Jurkat, Clone E6-1 (cell line): ENCODE data around the gene ATP11B.

Source experiments
- DNase-seq: peaks from one replicate; pipeline ENCODE4 v3.0.0-alpha.2; 2011; ENCODE audit warnings: low read depth, low spot score
- H3K4me3 ChIP-seq: 2 replicates; pipeline ENCODE4 v1.5.1; 2011; ENCODE audit warnings: mild to moderate bottlenecking, low read length, control low read depth, moderate library complexity

ATP11B gene

DNA sequence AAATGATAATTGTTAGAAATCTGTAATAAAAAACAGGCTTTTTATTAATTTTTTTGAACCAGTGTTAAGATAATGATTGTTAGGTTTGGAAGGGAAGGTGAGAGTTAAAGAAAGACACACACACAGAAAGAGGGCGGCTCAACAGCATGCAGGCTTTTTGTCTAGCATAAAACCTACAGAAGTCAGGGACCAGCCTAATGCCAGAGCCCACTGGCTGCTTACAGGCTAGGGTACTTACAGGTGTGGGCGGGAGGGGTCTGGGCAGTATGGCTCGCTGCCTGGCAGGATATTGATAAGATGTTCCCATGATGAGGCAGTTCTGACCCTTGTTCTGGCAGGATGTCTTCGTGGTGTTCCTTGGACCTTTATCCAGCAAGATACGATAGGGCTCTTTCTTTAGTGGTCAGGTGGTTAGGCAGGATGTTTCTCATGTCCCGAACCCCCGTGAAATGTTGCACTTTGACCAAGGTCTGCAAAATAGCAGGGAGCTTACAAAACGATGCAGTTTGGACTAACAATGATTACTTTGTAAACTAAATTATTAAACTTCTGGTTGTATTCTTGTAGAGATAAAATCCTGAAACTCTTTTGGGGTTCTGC lies 102.3 kb downstream of the ATP11B start:
- H3K4me3 ChIP-seq, result no peak overlapping the region
- DNase-seq, result no peak

DNA sequence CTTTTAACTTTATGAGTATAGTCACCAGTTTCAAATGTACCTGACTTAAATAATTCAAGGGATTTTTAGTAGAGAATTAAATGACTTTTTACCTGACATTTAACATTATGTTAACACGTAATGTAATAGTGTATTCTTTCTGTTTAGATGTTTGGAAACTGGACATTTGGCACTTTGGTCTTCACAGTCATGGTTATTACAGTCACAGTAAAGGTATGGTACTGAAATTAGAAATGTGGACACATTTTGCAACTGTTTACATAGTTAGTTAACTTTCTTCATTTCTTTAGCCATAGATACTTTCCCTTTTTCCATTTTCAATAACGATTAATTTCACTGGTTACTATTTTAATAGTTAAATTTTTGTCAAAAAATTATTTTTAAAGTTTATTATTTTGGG lies 103.2 kb downstream of the ATP11B start:
- DNase-seq, result no peak
- no peak overlapping the region for H3K4me3 ChIP-seq

DNA sequence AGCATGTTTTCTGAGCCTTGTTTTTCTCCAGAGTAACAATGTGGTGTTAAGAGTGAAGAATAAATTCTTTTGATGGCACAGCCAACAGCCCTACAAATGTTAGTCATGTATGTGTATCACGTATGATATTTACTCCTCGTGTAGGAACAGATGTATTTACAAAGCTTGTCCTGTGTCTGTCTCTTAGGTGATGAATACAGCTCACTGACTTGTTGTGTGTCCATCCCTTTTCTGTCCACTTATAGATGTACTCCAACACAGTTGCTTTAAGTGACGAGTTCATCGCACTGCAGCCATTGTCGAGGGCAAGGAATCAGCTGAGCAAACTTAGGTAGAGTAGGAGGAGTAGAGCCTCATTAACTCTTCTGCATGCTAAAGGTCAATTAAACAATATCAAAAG lies 108.9 kb downstream of the ATP11B start:
- no peak overlapping the region for H3K4me3 ChIP-seq
- DNase-seq, result no peak

DNA sequence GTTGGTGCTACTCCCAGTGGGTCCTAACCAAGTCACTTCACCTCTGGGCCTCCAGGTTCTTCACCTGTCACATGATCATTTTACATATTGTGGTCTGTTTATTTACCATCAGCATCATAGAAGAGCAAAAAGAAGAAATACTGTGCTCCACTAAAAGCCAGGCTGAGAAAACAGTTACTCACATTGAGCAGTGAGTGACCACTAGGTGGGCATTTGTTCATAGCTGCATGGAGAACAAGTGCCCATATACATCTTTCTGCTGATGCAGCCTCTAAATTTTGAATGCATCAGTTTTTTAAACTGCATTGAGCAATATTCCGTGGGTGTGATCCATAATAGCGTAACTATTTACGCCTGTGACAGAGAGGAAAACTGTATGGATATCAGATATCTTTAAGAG lies 110.9 kb downstream of the ATP11B start:
- H3K4me3 ChIP-seq, result no peak overlapping the region
- DNase-seq, result no peak

DNA sequence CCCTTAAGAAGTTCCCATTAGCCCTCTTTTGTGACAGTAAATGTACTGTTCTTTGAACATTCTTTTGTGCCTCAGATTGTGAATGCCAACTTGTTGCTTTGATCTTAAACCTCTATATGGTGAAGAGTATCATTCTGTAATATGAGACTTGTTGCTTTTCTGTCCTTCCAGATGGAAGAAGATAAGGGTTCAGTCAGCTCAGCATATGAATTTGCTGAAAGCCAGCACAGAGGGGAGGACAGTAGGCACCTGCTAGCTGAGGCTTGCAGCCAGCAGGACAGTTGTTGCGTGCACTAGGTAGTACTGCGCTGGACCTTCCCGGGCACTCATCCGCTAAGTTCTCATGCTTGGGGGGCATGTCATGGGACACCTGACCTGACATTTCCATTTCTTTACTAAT lies 112.3 kb downstream of the ATP11B start:
- no peak for DNase-seq
- no peak overlapping the region for H3K4me3 ChIP-seq

DNA sequence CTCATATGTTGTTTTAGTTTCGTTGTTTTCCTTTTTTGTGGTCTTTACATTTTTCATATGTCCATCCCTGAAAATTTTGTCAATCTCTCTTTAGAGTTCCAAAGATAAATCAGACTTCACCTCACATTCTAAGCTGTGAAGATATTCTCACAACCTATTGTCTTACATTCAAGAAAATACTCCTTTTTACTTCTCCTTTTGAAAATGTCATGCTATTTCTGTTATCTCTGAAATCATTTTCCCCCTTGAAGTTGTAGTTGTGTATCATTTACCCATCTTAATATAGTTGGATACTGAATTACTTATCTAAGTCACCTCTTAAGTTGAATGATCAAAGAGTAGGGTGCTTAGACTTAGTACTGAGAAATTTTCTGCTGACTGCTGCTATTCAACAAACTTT lies 112.7 kb downstream of the ATP11B start:
- no peak for DNase-seq
- H3K4me3 ChIP-seq, result no peak overlapping the region

DNA sequence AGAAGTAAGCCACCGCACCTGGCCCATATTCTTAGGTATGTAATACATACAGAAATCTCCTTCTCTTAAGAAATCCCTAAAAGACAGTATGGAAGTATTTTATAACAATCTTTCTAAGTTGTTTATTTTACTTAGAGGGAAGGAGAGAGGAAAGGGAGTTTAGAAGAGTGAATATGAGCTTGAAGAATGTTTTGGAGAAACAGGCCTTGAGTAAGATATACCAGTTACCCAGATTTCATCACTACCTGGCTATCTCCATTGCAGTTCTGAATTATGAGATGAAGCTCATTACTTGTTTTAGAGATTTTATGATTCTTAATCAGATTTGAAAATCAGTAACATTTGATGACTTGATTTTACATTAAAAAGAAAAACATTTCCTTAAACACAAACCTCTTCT lies 115.2 kb downstream of the ATP11B start:
- no peak for DNase-seq
- H3K4me3 ChIP-seq, result no peak overlapping the region

DNA sequence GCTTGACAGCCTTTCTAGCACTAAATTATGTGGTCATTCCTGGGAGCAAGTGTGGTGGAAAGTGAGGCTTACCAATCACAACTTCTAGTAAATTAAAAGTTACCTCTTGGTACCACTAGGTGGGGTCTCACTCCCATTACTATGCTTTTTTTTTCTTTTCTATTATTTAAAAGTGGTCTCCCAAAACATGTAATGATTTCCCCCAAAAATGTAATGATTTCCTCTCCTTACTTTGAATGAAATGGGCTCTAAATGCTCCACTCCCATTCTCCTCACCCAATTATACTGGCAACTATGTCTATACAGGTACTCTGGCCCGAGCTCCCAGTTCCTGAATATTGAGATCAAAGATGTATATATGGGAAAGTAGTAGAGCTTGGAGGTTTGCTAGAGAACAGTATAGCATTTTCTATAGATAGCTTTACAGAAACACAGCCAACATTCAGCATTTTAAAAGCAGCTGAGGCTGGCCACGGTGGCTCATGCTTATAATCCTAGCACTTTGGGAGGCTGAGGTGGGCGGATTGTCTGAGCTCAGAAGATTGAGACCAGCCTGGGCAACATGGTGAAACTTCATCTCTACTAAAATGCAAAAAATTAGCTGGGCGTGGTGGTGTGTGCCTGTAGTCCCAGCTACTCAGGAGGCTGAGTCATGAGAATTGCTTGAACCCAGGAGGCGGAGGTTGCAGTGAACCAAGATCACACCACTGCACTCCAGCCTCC lies 116.2 kb downstream of the ATP11B start:
- no peak overlapping the region for H3K4me3 ChIP-seq
- DNase-seq, result peak; percentile 32

DNA sequence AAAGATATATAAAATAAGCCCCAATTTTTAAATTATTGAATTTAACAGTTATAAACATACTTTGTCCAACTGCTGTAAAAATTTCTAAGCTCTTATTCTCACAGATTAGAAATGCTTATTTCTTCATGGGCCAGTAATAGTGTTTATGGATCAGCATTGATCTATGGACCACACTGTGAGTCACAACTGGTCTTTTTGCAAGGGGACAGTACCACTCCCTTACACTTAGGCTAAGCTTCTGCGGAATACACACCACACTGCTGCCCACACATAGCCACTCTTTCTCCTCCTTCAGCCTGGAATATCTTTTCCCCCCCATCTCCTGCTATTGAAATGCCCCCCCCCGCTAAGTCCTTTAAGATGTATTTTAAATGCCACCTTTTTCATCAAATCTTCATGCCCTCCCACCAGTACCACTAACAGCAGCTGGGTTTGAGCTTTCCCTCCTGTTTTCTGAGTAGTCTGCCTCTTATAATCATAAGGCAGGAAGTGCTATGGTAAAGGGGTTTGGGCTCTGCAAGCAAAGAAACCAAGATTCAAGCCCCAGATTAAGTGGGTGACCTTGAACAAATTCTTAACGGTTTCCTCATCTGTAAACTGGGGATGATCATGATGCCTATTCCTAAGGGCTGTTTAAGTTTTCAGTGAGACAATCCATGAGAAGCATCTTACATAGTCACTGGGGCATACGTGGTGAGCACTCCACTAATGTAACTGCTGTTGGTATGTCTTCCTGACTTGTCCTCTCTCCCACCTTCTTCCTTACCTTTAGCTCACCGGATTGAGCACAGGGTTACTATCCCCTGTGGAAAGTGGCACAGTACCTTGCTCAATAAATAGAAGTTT lies 117.9 kb downstream of the ATP11B start:
- peak; percentile 71 for DNase-seq

DNA sequence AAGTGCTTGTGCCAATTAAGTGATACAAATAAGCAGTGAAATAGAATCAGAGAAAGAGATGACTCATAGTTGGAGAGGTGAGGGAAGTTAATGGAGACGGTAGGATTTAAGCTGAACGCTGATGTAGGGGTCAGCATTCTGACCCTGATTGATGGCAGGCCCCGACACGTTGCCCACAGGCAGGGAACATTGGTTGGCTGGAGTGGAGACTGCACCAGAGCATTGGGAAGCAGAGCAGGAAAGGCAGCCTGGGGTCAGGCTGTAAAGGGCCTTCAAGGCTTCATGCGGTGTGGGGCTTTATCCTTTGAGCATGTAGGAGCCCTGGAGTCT lies 118.4 kb downstream of the ATP11B start:
- DNase-seq, result no peak
- no peak overlapping the region for H3K4me3 ChIP-seq

More for the DNA sequence above, 117.9 kb downstream of the ATP11B start:
- no peak overlapping the region for H3K4me3 ChIP-seq

DNA sequence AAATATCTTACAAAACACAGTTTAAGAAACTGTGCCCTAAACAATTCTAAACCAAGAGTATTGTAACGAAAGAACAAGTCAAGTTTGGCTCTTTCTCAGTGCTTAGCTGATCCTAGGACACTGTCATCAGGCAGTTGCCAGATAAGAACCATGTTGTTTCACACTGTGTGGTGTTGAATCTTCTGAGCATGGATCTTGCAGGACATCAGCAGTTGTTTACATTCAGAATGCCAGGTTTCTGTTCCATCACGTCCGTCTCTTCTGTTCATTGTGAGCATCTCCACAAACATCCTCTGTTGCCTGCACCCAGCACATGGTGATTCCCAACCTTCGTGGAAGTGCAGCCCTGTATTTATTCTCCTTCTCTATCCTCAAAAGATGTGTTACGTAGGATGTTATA lies 119.2 kb downstream of the ATP11B start:
- H3K4me3 ChIP-seq, result no peak overlapping the region
- no peak for DNase-seq

DNA sequence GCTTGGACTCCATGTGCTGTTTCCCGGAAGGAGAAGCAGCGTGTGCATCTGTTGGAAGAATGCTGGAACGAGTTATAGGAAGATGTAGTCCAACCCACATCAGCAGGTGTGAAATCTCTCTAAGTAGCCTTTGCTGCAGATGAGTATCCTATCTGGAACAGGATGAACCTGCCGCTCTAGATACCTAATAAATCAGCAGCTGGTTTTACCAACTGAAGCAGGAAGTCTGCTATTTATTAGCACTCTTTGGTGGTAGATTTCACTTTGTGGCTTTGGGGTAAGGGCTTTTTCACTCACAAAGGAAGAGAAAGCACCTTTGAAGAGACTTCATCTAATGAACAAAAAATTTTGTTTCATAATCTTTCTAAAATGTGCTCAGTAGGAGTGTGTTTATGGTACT lies 120.6 kb downstream of the ATP11B start:
- DNase-seq, result peak; percentile 86
- no peak overlapping the region; the same call in 1 of the 2 replicates for H3K4me3 ChIP-seq

DNA sequence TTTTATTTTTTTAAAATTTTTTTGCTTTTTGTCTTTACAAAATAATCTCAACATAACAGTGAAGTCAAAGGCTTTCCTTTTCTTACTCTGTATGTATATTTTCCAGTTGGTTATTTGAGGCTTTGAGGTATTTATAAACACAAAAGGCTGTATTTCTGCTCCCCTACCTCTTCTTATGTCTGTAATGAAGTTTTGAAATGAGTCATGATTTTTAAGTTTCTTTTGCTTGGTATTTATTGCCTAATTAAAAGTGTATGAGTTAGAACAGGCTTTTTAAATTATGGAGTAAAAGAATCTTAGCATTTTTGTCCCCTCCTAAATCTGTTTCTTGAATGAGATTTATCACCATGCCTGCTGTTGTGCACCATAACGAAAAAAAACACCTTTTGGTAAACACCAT lies 121.0 kb downstream of the ATP11B start:
- DNase-seq, result no peak
- no peak overlapping the region for H3K4me3 ChIP-seq

DNA sequence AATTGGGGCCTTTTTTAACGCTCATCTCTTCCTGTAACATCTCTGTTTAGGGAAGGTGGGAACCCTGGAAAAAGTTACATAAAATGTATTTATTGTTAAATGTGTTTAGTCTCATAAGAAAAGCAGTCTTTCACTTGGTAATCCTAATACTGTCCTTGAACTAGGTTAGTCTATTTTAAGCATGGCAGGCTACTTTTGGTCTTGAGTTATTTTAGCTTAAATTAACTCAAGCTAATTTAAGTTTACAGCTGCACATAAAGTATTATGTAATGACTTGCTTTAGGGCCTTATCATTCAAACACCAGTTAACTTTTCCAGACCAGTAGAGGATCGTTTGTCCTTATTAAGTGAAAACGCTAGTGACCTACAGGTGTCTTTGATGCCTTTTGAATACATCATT lies 123.8 kb downstream of the ATP11B start:
- no peak for DNase-seq
- no peak overlapping the region for H3K4me3 ChIP-seq

DNA sequence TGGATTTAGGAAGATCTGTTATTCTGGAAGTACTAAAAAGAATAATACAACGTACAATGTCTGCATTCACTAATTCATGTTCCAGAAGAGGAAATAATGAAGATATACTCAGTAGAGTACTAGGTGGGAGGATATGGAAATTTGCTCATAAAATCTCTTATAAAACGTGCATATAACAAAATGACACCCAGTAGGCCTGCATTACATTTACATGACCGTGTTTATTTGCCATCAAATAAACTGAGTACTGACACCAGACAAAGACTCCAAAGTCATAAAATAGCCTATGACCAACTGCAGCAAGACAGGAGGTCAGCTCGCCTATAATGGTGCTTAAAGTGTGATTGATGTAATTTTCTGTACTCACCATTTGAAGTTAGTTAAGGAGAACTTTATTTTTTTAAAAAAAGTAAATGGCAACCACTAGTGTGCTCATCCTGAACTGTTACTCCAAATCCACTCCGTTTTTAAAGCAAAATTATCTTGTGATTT lies 126.6 kb downstream of the ATP11B start:
- no peak overlapping the region for H3K4me3 ChIP-seq
- no peak for DNase-seq

DNA sequence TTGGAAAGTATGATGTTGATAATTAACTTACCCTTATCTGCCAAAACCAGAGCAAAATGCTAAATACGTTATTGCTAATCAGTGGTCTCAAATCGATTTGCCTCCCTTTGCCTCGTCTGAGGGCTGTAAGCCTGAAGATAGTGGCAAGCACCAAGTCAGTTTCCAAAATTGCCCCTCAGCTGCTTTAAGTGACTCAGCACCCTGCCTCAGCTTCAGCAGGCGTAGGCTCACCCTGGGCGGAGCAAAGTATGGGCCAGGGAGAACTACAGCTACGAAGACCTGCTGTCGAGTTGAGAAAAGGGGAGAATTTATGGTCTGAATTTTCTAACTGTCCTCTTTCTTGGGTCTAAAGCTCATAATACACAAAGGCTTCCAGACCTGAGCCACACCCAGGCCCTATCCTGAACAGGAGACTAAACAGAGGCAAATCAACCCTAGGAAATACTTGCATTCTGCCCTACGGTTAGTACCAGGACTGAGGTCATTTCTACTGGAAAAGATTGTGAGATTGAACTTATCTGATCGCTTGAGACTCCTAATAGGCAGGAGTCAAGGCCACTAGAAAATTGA lies 127.3 kb downstream of the ATP11B start:
- no peak overlapping the region for H3K4me3 ChIP-seq
- DNase-seq, result no peak

DNA sequence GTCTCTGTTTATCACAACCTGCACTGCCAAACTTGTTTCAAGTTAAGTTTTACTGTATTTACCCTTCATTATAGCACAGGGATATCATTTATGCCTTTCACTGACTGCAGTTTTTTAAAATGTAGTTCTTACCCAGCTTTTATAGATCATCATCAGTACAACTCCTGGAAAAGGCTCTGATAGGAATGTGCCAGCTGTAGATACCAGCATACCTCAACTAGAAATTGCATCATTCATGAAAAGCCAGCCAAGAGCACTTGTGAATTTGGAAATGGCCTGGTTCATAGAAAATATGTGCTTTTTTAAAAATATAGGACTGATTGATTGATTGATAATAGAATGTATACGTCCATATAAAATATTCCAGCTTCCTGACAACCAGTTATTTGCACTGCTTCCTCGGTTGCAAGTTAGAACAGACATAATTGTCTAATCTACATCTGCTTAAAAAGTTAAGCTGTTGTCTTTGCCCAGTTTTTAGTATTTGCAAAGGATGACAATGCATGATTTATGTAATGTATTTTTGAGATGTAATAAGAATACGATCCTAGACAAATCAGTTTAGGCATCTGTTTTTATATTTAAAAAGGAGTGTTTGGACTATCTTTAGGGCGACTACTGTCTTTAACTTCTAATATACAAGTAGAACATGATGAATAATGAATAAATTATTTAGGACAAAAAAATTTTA lies 128.5 kb downstream of the ATP11B start:
- no peak overlapping the region for H3K4me3 ChIP-seq
- no peak for DNase-seq

DNA sequence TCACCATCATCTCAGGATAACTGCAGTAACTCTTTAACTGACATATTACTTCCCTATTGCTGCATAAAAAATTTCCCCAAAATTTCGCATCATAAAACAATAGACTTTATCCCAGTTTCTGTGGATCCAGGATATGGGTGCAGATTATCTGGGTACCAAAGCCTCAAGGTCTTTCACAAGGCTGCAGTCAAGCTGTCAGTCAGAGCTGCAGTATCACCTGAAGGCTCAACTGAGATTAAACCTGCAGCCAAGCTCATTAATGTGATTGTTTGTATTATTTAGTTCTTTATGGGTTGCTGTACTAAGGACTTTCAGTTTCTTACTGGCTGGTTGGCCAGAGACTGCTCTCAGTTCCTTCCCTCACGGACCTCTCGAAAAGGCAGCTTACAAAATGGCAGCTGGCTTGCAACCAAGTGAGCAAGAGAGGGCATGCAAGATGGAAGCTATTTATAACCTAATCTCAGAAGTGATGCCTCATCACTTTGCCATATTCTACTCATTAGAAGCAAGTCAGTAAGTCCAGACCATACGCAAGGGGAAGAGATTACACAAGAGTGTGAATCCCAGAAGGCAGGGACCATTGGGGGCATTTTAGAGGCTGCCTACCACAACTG lies 132.1 kb downstream of the ATP11B start:
- no peak overlapping the region for H3K4me3 ChIP-seq
- DNase-seq, result no peak

DNA sequence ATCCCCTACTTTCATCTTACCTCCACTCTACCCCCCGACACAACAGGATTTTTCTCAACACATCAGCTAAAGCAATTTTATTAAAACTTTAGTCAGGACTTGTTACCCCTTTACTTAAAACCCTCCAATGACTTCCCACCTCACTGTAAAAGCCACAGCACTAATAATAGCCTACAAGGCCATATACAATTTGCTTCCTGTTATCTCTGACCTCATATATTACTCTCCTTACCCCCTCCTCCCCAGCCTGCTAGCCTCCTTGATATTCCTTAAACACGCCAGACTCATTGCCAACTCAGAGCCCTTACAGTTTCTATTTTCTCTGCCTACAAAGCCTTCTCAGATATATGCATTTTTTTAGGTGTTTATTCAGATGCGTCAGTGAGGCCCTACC lies 132.6 kb downstream of the ATP11B start:
- H3K4me3 ChIP-seq, result no peak overlapping the region
- no peak for DNase-seq
